Lower lobe of right lung (tissue), 2 donors: ENCODE measurements around the gene TMCO6. TPM values are rescaled to one million over a fixed set of nuclear protein-coding genes. Genes with fewer than 3 reads are reported as not detected.
"Not testable (repeated sequence)": the region's sequence is repeated elsewhere in the genome, so short reads cannot be mapped to it uniquely, and the experiment has no call there.

Source experiments
- ATAC-seq, 2 donors: fragments of 200-7000 bp; cut with Tn5 transposase; one replicate each; pipeline ENCODE4 v1.9.1; 2020 to 2022; ENCODE audit warnings: mild to moderate bottlenecking in 2 of 2, moderate library complexity in 2 of 2
- DNase-seq: peaks from one replicate; pipeline ENCODE4 v3.0.0-alpha.2; 2020
- H3K27ac ChIP-seq: fragments of 200-600 bp; one replicate; pipeline ENCODE4 v1.8.0; 2022
- H3K27me3 ChIP-seq: fragments of 200-600 bp; one replicate; pipeline ENCODE4 v1.8.0; 2022; ENCODE audit warnings: low read depth
- H3K36me3 ChIP-seq: fragments of 200-600 bp; one replicate; pipeline ENCODE4 v1.8.0; 2022; ENCODE audit warnings: mild to moderate bottlenecking
- H3K4me1 ChIP-seq: fragments of 200-600 bp; one replicate; pipeline ENCODE4 v1.8.0; 2022
- H3K4me3 ChIP-seq: fragments of 200-600 bp; one replicate; pipeline ENCODE4 v1.8.0; 2022; ENCODE audit warnings: mild to moderate bottlenecking
- H3K9me3 ChIP-seq: fragments of 200-600 bp; one replicate; pipeline ENCODE4 v1.8.0; 2022
- intact Hi-C: fragments of 100-400 bp; cut with DNase I; formaldehyde crosslinking; loops from one replicate; pipeline ENCODE4 v1.11.0; 2022
- long read RNA-seq: library from polyadenylated mRNA; unstranded; transcript quantifications from one replicate; pipeline ENCODE4 v2.0.0, GENCODE V29; 2021
- total RNA-seq: library from RNA; stranded (reverse); fragmentation: NEBNext Ultra II Directional; extraction: Animal tissue kit (Norgen Biotek cat#: 25700); gene quantifications from one replicate; pipeline ENCODE4 v1.2.1, GENCODE V29; 2021
- TF ChIP-seq, protein P1 (sequence below): fragments of 200-600 bp; IDR thresholded peaks from one replicate; pipeline ENCODE4 v1.8.0; 2022; ENCODE audit warnings: antibody characterized with exemption, mild to moderate bottlenecking
- donor health status: DM: no; HTN: yes; CAD: no; lungs with severe emphysema.

TMCO6 gene
- total RNA-seq, result 12.3 TPM
- long read RNA-seq, partial matches to known transcripts, result 3 of 14 reads
- long read RNA-seq, other reads (novel, unspliced or antisense), result 7 of 14 reads

DNA sequence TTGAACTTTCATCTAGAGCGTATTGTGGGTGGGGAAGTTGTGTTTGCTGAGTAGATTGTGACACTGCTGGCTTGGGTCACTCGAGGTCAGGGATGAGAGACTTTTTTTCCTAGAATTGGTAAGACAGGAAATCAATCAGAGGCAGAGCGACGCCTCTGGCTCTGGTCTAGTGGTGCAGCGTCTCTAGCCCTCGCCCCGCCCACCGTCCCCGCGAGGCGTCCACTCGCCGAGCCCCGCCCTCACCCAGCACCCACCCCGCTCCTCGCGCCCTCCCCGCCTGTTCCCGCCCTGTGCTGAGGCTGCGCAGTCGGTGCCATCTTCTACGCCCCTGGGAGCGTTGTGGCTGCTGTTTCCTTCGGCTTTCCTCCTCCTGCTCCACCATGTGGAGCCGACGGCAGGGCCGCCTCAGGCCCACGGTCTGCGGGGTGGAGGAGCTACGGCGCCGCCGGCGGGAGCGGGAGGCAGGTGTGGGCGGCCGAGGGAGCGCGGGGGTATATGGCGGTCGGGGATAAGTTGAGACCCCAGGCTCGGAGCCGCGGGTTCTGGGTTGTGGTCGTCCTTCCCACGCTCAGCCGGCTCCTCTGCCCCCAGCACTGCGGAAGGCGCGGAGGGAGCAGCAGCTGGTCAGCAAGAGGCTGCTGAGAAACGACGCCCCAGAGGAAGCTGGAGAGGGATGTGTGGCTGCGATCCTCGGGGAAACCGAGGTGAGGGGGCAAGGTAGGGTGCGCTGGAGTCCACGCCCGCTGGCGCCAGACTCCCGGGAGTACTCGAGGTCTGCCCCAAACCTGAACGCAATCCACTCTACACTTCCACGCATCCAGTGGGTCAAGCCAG lies at the start of gene TMCO6:
Gene TMCO6, plus strand, starts transcription at position 304 of the 834 bp plus-strand sequence. Its CDS starts 77 bp downstream, at position 381.
- DNase-seq, result peak; percentile 99

DNA sequence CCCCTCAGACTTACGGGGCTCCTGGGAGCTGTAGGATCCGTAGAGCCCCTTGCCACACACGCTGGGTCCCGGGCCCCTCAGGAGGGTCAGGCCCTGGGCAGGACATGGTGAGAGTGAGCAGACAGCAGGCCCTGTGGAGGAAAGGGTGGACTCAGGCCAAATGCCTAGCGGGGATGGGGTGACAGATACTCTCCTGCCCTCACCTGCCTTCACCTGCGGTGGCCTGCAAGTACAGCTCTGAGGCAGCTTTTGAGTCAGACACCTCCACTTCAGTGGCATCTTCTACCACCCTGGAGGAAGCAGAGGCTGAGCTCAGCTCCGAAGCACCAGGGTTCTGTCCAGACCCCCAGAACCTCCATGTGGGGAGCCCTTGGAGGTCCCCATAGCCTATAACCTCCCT lies 48.4 kb upstream of the TMCO6 start:
- Histone ChIP-seq H3K4me3 (no peak overlapping the region), H3K4me1 (peaks cover 42% of the 10 kb centered on the region), H3K27me3 (no peaks in the 10 kb centered on the region), H3K36me3 (no peaks in the 10 kb centered on the region), H3K9me3 (no peaks in the 10 kb centered on the region), H3K27ac (no peak overlapping the region)
- intact Hi-C loops, result no loop called here
- ATAC-seq (no peak), DNase-seq (no peak)
- TF ChIP-seq, protein P1, sequence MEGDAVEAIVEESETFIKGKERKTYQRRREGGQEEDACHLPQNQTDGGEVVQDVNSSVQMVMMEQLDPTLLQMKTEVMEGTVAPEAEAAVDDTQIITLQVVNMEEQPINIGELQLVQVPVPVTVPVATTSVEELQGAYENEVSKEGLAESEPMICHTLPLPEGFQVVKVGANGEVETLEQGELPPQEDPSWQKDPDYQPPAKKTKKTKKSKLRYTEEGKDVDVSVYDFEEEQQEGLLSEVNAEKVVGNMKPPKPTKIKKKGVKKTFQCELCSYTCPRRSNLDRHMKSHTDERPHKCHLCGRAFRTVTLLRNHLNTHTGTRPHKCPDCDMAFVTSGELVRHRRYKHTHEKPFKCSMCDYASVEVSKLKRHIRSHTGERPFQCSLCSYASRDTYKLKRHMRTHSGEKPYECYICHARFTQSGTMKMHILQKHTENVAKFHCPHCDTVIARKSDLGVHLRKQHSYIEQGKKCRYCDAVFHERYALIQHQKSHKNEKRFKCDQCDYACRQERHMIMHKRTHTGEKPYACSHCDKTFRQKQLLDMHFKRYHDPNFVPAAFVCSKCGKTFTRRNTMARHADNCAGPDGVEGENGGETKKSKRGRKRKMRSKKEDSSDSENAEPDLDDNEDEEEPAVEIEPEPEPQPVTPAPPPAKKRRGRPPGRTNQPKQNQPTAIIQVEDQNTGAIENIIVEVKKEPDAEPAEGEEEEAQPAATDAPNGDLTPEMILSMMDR, result no peak

More for the DNA sequence above, at the start of gene TMCO6:
- TF ChIP-seq, protein P1, result peak; percentile 72
- peak within 1 kb of the TSS; percentile 84 for H3K27ac ChIP-seq
- intact Hi-C loops, result loop anchor here (10.0 kb wide), 1 partner anchor 75 kb away; the partner anchor contains the start of genes APBB3 and SLC35A4
- ATAC-seq, result peak; percentile 99
- H3K4me1 ChIP-seq, result peaks cover 33% of the 10 kb centered on the region
- peaks cover 26% of the 10 kb centered on the region for H3K36me3 ChIP-seq
- no peaks in the 10 kb centered on the region for H3K27me3 ChIP-seq
- no peaks in the 10 kb centered on the region for H3K9me3 ChIP-seq
- H3K4me3 ChIP-seq, result peak within 1 kb of the TSS; percentile 91

DNA sequence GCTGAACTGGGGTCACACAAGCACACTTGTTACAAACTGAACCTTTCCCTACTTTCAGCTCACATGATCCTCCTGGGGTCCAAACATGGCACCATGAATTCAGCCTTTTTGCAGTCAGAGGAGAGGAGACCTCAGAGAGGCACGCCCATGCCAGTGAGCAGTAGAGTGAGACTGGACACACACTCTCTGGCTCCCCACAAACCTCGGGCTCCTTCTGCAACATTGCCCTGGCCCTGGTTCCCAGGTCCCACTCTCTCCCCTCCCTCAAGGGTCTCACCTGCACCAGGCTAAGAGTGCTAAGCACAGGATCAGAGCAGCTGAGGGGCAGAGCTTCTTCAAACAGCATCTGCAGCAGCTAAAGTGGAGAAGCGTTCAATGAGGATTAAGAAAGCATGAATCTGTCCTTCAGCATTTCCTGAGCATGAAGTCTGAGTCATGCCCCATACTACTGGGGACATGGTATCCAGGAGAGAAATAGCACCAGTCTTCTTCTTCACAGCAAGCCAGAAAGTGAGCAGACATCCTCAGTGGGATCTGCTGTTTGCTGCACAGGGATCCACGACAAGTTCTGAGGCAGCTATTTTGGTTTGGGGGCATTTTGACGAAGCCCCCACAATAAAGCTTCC lies 47.4 kb upstream of the TMCO6 start:
- no peaks in the 10 kb centered on the region for H3K27me3 ChIP-seq
- no peak overlapping the region for H3K4me3 ChIP-seq
- intact Hi-C loops, result no loop called here
- TF ChIP-seq, protein P1, result no peak
- no peaks in the 10 kb centered on the region for H3K36me3 ChIP-seq
- H3K9me3 ChIP-seq, result no peaks in the 10 kb centered on the region
- DNase-seq (no peak), ATAC-seq (peak in 1 of 2 donors; percentile 34)
- H3K27ac ChIP-seq, result peak overlapping the region; percentile 18
- H3K4me1 ChIP-seq, result peaks cover 51% of the 10 kb centered on the region

DNA sequence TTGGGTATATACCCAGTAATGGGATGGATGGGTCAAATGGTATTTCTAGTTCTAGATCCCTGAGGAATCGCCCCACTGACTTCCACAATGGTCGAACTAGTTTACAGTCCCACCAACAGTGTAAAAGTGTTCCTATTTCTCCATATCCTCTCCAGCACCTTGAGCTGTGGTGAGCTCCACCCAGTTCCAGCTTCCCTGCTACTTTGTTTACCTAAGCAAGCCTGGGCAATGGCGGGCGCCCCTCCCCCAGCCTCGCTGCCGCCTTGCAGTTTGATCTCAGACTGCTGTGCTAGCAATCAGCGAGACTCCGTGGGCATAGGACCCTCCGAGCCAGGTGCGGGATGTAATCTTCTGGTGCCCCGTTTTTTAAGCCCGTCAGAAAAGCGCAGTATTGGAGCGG lies 46.2 kb upstream of the TMCO6 start:
- H3K4me1 ChIP-seq, result peaks cover 48% of the 10 kb centered on the region
- H3K4me3 ChIP-seq, H3K36me3 ChIP-seq, ATAC-seq, H3K27me3 ChIP-seq, intact Hi-C loops, H3K27ac ChIP-seq, H3K9me3 ChIP-seq, DNase-seq: not testable (repeated sequence)

DNA sequence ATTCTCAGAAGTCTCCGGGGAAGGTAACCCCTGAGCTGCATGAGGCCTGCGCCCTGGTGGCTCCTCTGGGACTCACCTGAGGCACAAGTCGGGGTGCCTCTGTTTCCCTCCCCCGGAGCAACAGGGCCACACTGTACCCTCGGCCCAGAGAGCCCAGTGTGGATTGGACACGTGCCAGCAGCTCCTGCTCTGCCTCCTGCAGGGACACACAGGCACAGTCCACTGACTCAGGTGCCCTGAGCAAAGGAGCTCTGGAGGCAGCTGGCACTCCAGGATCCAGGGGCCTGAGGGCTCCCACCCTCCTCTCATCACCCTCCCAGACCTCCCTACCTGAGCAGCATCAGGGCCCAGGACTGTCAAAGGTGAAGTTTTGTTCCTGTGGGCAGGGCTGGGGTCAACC lies 45.1 kb upstream of the TMCO6 start:
- Histone ChIP-seq H3K36me3 (no peaks in the 10 kb centered on the region), H3K4me3 (no peak overlapping the region), H3K27ac (no peak overlapping the region), H3K9me3 (no peaks in the 10 kb centered on the region), H3K27me3 (no peaks in the 10 kb centered on the region), H3K4me1 (peaks cover 37% of the 10 kb centered on the region)
- intact Hi-C loops, result no loop called here
- TF ChIP-seq, protein P1, result no peak
- DNase-seq (no peak), ATAC-seq (no peak)
